Right atrium auricular region (tissue), 2 donors: ENCODE data around the gene SUSD2. TPM values are rescaled to one million over a fixed set of nuclear protein-coding genes. Genes with fewer than 3 reads are reported as not detected.
A peak's percentile ranks its signal among the peaks of the same experiment; 100 is the strongest.

Experiments used
- DNase-seq: peaks from one replicate; pipeline ENCODE4 v3.0.0-alpha.2; 2019; ENCODE audit warnings: low spot score
- H3K27ac ChIP-seq, 2 donors: fragments of 200-600 bp; sonication (generic); 1 replicate in 1 of 2; 2 replicates in 1 of 2; pipeline ENCODE4 v1.5.1; 2016 to 2019
- H3K27me3 ChIP-seq, 2 donors: fragments of 200-600 bp; sonication (generic); one replicate each; pipeline versions ENCODE4 v1.5.1 to v1.6.0; 2017 to 2019
- H3K36me3 ChIP-seq: fragments of 200-600 bp; sonication (generic); one replicate; pipeline ENCODE4 v1.5.1; 2016
- H3K4me1 ChIP-seq, 2 donors: fragments of 200-600 bp; sonication (generic); one replicate each; pipeline versions ENCODE4 v1.5.1 to v1.6.0; 2017 to 2019
- H3K4me3 ChIP-seq, 2 donors: fragments of 200-600 bp; sonication (generic); 1 replicate in 1 of 2; 2 replicates in 1 of 2; pipeline ENCODE4 v1.5.1; 2017 to 2019; ENCODE audit warnings: mild to moderate bottlenecking in 1 of 2, moderate library complexity in 1 of 2
- H3K9me3 ChIP-seq, 2 donors: fragments of 200-600 bp; sonication (generic); one replicate each; pipeline ENCODE4 v1.5.1; 2019
- total RNA-seq, 2 donors: library from RNA; depleted of rRNA; stranded (reverse); fragments of >200 nt; gene quantifications; one replicate each; pipeline ENCODE4 v1.1.0, GENCODE V29; 2016
- TF ChIP-seq, protein P1 (sequence below), 2 donors: fragments of 200-600 bp; sonication (generic); IDR thresholded peaks; one replicate each; pipeline ENCODE4 v1.5.1; 2019; ENCODE audit warnings: antibody characterized with exemption in 2 of 2

SUSD2 gene
- total RNA-seq, 2 donors from 2014 or later = 4.9 to 9.5 TPM

DNA sequence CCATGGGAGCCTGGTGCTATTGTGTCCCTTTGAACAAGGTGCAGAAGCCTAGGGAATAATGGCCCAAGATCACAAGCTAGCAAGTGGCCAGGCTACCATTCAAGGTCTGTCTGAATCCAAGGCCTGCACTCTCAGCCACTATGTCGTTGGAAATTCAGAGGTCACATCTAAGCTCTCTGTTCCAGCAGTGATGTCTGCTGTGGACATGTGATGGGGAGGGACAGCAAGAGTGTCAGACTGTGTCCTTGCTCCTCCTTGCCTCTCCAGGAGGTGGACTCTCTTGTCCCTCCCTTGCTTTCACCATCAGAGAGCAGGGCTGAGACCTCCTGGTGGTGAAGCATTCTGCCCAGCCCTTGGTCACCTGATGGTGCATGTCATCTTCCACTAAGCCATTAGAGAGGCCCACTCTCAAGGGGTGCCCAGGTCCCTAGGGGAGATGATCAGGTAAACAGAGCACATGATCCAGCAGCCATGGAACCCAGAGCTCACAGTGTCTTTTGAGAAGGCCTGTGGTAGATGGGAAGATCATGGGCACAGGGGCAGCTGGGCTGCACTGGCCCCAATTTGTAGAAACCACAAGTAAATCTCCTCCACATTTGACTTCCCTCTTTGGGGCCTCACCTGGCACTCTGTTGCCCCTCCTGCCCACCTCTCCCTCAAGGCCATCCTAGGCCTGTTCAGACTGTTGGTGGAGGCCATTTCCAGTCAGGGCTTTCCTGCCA is 37.1 kb upstream of the SUSD2 start:
- DNase-seq = no peak
- Histone ChIP-seq H3K4me1 (peaks cover 0 to 96% of the 10 kb centered on the region in 2 donors), H3K9me3 (no peaks in the 10 kb centered on the region), H3K27ac (peak overlapping the region; percentile 85 to 88), H3K36me3 (no peaks in the 10 kb centered on the region), H3K27me3 (no peaks in the 10 kb centered on the region), H3K4me3 (no peak overlapping the region)
- TF ChIP-seq, protein P1, sequence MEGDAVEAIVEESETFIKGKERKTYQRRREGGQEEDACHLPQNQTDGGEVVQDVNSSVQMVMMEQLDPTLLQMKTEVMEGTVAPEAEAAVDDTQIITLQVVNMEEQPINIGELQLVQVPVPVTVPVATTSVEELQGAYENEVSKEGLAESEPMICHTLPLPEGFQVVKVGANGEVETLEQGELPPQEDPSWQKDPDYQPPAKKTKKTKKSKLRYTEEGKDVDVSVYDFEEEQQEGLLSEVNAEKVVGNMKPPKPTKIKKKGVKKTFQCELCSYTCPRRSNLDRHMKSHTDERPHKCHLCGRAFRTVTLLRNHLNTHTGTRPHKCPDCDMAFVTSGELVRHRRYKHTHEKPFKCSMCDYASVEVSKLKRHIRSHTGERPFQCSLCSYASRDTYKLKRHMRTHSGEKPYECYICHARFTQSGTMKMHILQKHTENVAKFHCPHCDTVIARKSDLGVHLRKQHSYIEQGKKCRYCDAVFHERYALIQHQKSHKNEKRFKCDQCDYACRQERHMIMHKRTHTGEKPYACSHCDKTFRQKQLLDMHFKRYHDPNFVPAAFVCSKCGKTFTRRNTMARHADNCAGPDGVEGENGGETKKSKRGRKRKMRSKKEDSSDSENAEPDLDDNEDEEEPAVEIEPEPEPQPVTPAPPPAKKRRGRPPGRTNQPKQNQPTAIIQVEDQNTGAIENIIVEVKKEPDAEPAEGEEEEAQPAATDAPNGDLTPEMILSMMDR (IDR thresholded peaks at IDR 0.05) = no peak

DNA sequence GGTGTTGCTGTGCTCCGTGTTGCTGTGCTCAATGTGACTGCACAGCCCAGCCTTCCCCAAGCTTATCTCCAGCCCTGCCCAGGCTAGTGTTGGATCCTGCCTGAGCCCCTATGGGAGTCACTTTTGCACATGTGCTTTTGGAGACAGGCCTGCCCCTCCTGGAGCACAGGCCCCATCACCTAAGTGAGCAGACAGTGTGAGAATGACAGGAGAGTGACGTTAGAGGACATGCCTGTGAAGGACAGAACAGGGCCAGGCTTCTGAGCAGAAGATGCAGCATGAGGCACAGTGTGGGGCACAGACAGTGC is 36.6 kb upstream of the SUSD2 start:
- Histone ChIP-seq H3K27ac (peak overlapping the region; percentile 85 to 88), H3K27me3 (no peaks in the 10 kb centered on the region), H3K4me1 (peaks cover 0 to 91% of the 10 kb centered on the region in 2 donors), H3K9me3 (no peaks in the 10 kb centered on the region), H3K36me3 (no peaks in the 10 kb centered on the region), H3K4me3 (no peak overlapping the region)
- TF ChIP-seq, protein P1 (IDR thresholded peaks at IDR 0.05) = no peak
- no peak for DNase-seq

DNA sequence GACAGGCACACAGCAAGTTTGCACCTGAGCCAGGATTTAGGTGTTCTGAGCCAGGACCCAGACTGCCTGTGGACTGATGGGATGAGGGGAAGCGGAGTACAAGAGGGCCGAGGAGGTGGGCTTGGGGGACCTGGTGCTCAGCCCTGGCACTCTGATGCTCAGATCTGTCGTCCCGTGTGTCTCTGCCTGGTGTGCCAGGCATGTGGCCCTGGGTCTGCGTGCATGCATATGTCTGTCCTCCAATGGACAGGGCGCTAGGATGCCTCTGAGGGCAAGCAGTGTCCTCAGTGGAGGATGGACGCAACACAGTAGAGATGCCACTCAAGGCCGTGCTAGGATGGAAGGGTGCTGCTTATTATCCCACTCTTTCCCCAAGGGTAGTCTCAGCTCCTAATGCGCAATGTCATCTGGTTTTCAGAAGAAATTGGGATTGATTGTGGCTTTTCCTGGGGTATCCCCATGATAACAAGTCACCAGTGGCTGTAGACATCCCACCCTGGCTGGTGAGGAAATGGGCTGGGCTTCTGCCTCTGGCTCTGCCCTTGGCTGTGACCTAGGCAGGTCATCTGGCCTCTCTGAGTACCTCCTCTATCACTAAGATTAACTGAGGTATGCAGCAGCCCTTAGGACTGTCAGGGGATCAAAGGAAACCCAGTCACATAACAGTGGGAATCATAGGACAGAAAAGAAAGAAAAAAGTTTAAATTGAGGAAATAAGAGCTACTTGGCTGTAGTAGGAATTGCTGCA is 35.7 kb upstream of the SUSD2 start:
- no peak for DNase-seq
- no peak overlapping the region for H3K4me3 ChIP-seq
- TF ChIP-seq, protein P1 (IDR thresholded peaks at IDR 0.05) = no peak
- H3K9me3 ChIP-seq = no peaks in the 10 kb centered on the region
- H3K27me3 ChIP-seq = no peaks in the 10 kb centered on the region
- peaks cover 0 to 83% of the 10 kb centered on the region in 2 donors for H3K4me1 ChIP-seq
- H3K36me3 ChIP-seq = no peaks in the 10 kb centered on the region
- H3K27ac ChIP-seq = peak overlapping the region; percentile 85 to 88

DNA sequence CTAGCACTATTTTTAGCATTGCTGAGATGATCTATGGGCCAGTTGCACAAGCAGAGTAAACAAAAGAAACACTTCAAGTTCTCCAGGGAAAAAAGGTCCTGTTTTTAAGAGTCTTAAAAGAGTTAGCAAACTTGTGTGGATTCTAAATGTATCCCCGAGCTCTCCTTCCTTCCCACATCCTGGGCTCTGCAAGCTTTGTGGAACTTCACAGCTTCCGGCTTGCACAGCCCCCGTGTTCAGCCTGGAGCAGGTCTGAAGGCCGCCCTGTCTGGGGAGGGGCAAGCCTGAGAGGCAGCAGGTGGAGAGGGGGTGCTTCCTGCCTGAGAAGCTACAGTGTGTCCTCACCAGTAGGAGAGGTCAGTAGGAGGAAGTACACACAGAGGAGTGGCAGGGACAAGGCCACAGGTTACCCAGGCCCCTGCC is 35.1 kb upstream of the SUSD2 start:
- Histone ChIP-seq H3K36me3 (no peaks in the 10 kb centered on the region), H3K4me1 (peaks cover 0 to 78% of the 10 kb centered on the region in 2 donors), H3K4me3 (no peak overlapping the region), H3K9me3 (no peaks in the 10 kb centered on the region), H3K27ac (peak overlapping the region; percentile 85 to 88), H3K27me3 (no peaks in the 10 kb centered on the region)
- DNase-seq = no peak
- TF ChIP-seq, protein P1 (IDR thresholded peaks at IDR 0.05) = no peak

DNA sequence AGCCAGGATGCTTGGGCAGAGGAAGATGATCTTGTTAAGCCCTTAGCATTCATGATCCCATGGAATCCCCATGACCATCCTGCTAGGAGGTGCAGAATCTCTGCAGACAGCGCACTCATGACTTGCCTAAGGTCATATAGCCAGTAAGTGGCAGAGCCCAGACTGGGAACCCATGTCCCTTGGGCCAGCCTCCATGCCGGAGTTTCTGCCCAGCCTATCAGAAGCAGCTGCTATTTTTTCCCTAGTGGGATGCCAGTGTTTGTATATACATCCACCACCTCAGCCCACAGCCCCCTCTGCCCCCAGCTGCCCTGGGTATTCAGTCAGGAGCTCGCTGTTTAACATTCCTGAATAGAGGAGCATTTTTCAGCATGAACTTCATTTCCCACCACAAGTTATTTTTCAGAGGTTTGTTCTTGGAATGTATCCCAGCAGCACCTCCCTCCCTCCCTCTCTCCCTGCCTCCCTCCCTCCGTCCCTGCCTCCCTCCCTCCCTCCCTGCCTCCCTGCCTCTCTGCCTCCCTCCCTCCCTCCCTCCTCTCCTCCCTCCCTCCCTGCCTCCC is 34.4 kb upstream of the SUSD2 start:
- Histone ChIP-seq H3K27me3 (no peaks in the 10 kb centered on the region), H3K9me3 (no peaks in the 10 kb centered on the region), H3K27ac (peak overlapping the region; percentile 85 to 88), H3K4me1 (peaks cover 0 to 77% of the 10 kb centered on the region in 2 donors), H3K36me3 (no peaks in the 10 kb centered on the region), H3K4me3 (no peak overlapping the region)
- TF ChIP-seq, protein P1 (IDR thresholded peaks at IDR 0.05) = no peak
- no peak for DNase-seq
